ENCODE results near the gene LIPC. TPM values are rescaled to one million over a fixed set of nuclear protein-coding genes. Genes with fewer than 3 reads are reported as not detected.

The LIPC gene
- polyA plus RNA-seq, 1 donor from 2014 or later: 0.95 TPM

DNA sequence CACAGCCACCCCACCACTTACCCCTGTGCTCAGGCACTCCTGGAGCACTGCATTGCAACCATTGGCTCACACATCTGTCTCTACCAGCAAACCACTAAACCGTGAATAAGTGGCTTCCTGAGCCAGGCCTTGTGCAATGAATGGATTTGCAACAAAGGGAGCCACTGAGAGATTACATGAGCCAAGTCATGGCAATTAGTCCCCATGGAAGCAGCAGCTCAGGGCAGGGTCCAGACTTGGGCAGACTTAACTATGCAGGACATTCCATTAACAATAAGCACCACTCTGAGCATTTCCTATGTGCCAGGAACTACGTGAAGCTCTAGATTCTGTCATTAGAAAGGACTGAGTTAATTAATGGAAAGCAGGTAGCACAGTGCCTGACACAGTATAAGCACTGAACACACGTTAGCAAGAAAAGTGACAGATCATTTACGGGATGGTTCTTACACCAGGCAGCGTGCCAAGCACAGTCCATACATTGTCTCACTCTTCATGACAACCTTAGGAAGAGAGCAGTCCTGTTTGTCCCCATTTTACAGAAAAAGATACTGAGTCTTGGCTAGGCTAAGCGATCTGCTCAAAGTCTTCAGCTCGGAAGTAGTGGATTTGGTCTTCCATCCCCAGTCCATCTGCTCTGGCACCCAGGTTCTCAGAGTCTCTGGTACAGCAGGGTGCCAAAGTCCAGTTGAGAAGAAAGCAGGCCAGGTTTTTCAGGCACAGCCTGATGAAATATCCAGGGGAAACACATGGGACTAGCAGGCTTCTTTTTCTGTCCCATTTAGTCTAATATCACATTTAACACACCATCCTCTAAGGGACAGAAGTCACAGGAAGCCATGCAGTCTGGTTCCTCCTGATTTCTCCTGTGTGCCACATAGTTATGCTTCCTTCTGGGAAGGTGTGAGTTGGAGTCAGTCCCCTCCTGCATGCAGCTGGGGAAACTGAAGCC, 44.1 kb downstream of the LIPC start:
- H3K4me1 Mint-ChIP-seq: peaks cover 0 to 5% (median 0%) of the 10 kb centered on the region in 3 donors
- no peak overlapping the region for H3K4me3 Mint-ChIP-seq
- H3K36me3 Mint-ChIP-seq: peaks cover under 1% of the 10 kb centered on the region
- H3K27ac Mint-ChIP-seq: no peak overlapping the region
- peaks cover 12% of the 10 kb centered on the region for H3K27me3 Mint-ChIP-seq
- no peaks in the 10 kb centered on the region for H3K9me3 Mint-ChIP-seq

DNA sequence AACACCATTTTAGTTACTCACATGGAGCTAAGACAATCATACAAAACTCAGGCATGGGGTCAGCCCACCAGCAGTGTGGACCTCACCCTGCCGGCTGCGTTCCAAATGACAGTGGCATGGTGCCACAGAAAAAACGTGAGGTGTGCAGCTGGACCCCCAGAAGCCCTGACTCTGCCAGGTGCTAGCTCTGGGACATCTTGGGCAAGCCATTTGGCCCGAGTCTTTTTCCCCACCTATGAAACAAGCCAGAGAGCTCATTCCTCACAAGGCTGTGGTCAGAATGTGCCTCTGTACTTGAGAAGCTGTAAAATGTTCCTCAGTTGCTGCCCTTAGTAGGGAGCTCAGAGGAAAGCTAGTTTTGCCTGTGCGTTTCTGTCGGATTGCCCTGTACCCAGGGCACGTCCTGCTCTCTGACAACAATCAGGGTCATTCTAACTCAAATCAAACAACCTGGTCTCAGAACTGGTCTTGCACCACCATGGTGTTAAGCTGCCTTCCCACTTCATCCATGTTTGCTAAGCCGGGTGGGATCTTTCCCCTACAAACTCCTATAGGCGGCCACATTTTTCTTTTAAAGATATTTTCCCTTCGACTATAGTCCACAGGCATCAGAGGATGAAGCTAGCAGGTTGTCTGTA, 44.9 kb downstream of the LIPC start:
- H3K4me1 Mint-ChIP-seq: peaks cover 0 to 5% (median 0%) of the 10 kb centered on the region in 3 donors
- no peaks in the 10 kb centered on the region for H3K9me3 Mint-ChIP-seq
- peaks cover 12% of the 10 kb centered on the region for H3K27me3 Mint-ChIP-seq
- no peaks in the 10 kb centered on the region for H3K36me3 Mint-ChIP-seq
- H3K4me3 Mint-ChIP-seq: no peak overlapping the region
- peak overlapping the region in 1 of 3 donors; percentile 63 for H3K27ac Mint-ChIP-seq

- Mint-ChIP-seq H3K9me3 (no peaks in the 10 kb centered on the region), H3K27me3 (peaks cover 12% of the 10 kb centered on the region), H3K27ac (peak overlapping the region in 1 of 3 donors; percentile 63), H3K36me3 (no peaks in the 10 kb centered on the region), H3K4me3 (no peak overlapping the region), H3K4me1 (peaks cover 0 to 5% (median 0%) of the 10 kb centered on the region in 3 donors)
Observed at GRCh38 chr15:58477170-58477569, 45.4 kb downstream of the LIPC start.

- Mint-ChIP-seq H3K27ac (no peak overlapping the region), H3K36me3 (no peaks in the 10 kb centered on the region), H3K27me3 (peaks cover 12% of the 10 kb centered on the region), H3K4me3 (no peak overlapping the region), H3K9me3 (no peaks in the 10 kb centered on the region), H3K4me1 (peaks cover 0 to 4% (median 0%) of the 10 kb centered on the region in 3 donors)
Observed at GRCh38 chr15:58478035-58478434, 46.2 kb downstream of the LIPC start.

- H3K27me3 Mint-ChIP-seq: peaks cover 8% of the 10 kb centered on the region
- no peak overlapping the region for H3K27ac Mint-ChIP-seq
- peaks cover 0 to 1% (median 0%) of the 10 kb centered on the region in 3 donors for H3K4me1 Mint-ChIP-seq
- no peak overlapping the region for H3K4me3 Mint-ChIP-seq
- no peaks in the 10 kb centered on the region for H3K9me3 Mint-ChIP-seq
- no peaks in the 10 kb centered on the region for H3K36me3 Mint-ChIP-seq
Observed at GRCh38 chr15:58478579-58478978, 46.8 kb downstream of the LIPC start.

DNA sequence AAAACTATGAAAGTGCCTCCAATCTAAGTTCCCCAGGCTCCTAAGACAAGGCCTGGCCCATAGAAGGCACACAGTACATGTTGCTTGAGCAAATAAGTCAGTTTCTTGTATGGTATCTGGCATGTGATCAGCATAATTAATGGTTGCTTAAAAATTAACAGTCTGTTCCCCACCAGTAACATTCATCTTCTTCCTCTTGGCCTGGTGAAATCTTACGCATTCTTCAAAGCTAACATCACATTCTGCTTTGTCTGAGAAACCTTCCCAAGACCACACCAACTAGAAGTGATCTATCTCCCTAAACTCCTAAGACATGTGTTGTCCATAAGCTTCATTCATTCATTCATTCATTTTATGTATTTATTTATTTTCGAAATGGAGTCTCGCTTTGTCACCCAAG, 48.1 kb downstream of the LIPC start:
- no peaks in the 10 kb centered on the region for H3K9me3 Mint-ChIP-seq
- no peaks in the 10 kb centered on the region for H3K36me3 Mint-ChIP-seq
- H3K4me3 Mint-ChIP-seq: no peak overlapping the region
- H3K27ac Mint-ChIP-seq: no peak overlapping the region
- no peaks in the 10 kb centered on the region for H3K4me1 Mint-ChIP-seq
- peaks cover 4% of the 10 kb centered on the region for H3K27me3 Mint-ChIP-seq

- Mint-ChIP-seq H3K27ac (no peak overlapping the region), H3K27me3 (peaks cover 8% of the 10 kb centered on the region), H3K9me3 (no peaks in the 10 kb centered on the region), H3K4me1 (no peaks in the 10 kb centered on the region), H3K4me3 (no peak overlapping the region), H3K36me3 (no peaks in the 10 kb centered on the region)
Observed at GRCh38 chr15:58483376-58483775, 51.6 kb downstream of the LIPC start.

DNA sequence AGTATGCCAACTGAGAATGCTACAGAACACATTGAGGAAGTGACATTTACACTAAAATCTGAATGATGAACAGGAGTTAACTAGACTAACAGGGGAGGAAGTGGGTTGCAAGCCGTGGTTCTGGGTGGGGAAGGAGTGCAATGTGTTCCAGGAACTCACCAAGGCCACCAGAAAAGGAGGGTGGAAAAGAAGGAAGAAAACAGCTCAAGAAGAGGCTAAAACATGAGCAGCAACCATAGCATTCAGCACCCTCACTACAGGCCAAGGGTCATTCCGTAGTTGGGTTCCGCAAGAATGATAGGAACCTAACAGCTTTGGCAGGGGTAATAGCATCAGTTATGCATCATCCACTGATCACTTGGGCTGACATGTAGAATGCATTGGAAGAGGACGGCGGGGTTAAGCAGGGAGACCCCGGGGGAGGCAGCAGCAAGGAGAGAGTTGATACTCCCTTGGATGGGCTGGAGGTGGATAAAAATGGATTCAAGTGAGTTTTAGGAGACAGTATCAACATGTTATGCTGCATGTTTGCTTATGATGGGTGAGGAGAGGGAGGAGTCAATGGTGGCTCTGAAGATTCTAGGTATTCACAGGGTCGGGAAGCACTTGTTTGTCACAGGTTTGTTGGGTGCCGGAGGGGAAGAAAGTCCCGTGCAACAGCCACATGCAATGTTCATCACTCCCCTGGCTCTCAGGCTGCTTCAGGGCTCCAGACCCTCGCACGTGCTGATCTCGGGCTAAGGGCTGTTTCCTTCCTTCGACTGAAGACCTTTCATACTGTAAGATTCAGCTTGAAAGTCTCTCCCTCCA, 53.2 kb downstream of the LIPC start:
- H3K27me3 Mint-ChIP-seq: peaks cover 8% of the 10 kb centered on the region
- H3K36me3 Mint-ChIP-seq: no peaks in the 10 kb centered on the region
- H3K27ac Mint-ChIP-seq: peak overlapping the region in 1 of 3 donors; percentile 44
- H3K4me3 Mint-ChIP-seq: no peak overlapping the region
- no peaks in the 10 kb centered on the region for H3K9me3 Mint-ChIP-seq
- H3K4me1 Mint-ChIP-seq: no peaks in the 10 kb centered on the region

- Mint-ChIP-seq H3K4me1 (no peaks in the 10 kb centered on the region), H3K36me3 (no peaks in the 10 kb centered on the region), H3K4me3 (no peak overlapping the region), H3K9me3 (no peaks in the 10 kb centered on the region), H3K27me3 (peaks cover 8% of the 10 kb centered on the region), H3K27ac (no peak overlapping the region)
Observed at GRCh38 chr15:58486062-58486461, 54.3 kb downstream of the LIPC start.

- no peaks in the 10 kb centered on the region for H3K9me3 Mint-ChIP-seq
- no peaks in the 10 kb centered on the region for H3K36me3 Mint-ChIP-seq
- no peak overlapping the region for H3K4me3 Mint-ChIP-seq
- no peak overlapping the region for H3K27ac Mint-ChIP-seq
- H3K4me1 Mint-ChIP-seq: no peaks in the 10 kb centered on the region
- peaks cover 8% of the 10 kb centered on the region for H3K27me3 Mint-ChIP-seq
Observed at GRCh38 chr15:58486564-58486963, 54.8 kb downstream of the LIPC start.

- Mint-ChIP-seq H3K4me3 (no peak overlapping the region), H3K27me3 (peaks cover 8% of the 10 kb centered on the region), H3K9me3 (no peaks in the 10 kb centered on the region), H3K27ac (no peak overlapping the region), H3K4me1 (no peaks in the 10 kb centered on the region), H3K36me3 (no peaks in the 10 kb centered on the region)
Observed at GRCh38 chr15:58487041-58487723, 55.4 kb downstream of the LIPC start.

DNA sequence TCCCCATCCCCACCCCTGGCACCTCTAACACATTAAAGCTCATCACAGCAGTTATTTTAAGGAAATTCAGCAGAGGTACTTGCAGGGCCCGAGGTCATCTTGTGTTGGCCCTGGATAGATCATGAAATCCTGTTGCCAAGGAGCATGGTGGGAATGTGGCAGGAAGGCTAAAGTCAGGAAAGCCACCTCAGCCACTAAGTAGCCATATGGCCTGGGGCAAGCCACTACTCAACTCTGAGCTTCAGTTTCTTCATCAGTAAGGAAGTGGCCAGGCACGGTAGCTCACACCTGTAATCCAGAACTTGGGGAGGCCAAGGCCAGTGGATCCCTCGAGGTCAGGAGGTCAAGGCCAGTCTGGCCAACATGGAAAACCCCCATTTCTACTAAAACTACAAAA, 55.9 kb downstream of the LIPC start:
- peaks cover 8% of the 10 kb centered on the region for H3K27me3 Mint-ChIP-seq
- H3K4me3 Mint-ChIP-seq: no peak overlapping the region
- no peaks in the 10 kb centered on the region for H3K4me1 Mint-ChIP-seq
- no peaks in the 10 kb centered on the region for H3K36me3 Mint-ChIP-seq
- H3K9me3 Mint-ChIP-seq: no peaks in the 10 kb centered on the region
- H3K27ac Mint-ChIP-seq: no peak overlapping the region

DNA sequence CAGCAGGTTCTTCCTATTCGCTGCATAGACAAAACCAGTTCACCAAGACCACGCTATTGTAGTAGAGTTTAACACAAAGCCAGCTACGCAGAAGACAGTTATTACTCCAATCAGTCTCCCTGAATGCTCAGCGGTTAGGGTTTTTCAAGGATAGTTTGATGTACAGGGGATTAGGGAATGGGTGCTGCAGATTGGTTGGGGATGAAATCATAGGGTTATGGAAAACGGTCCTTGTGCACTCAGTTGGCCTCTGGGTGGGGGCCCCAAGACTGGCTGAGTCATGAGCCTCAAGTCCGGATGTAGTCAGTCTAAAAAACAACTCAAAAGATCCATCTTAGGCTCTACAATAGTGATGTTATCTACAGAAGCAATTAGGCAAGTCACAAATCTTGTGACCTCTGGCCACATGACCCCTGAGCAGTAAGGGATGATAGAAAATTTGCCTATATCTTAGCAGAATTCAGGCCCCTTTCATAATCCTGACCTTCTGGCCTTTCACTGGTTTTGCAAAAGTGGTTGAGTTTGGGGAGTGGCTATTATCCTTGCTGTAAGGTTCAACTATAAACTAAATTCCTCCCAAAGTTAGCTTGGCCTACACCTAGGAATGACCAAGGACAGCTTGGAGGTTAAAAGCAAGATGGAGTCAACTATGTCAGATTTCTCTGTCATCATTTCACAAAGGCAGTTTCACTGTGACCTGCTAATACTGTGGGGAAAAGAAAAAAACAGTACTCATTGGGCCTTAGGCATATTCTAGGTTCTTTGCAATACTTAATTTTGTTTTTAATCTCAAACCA, 57.7 kb downstream of the LIPC start:
- no peaks in the 10 kb centered on the region for H3K36me3 Mint-ChIP-seq
- H3K4me3 Mint-ChIP-seq: no peak overlapping the region
- H3K27me3 Mint-ChIP-seq: peaks cover 8% of the 10 kb centered on the region
- no peaks in the 10 kb centered on the region for H3K9me3 Mint-ChIP-seq
- H3K4me1 Mint-ChIP-seq: no peaks in the 10 kb centered on the region
- no peak overlapping the region for H3K27ac Mint-ChIP-seq
